GM23338 (cell line): ENCODE data around the gene ATG9A.

Experiments used
- CREB1 ChIP-seq: fragments of 250-450 bp; sonication (Bioruptor Pico); IDR thresholded peaks from 2 replicates; pipeline ENCODE4 v1.5.0; 2020; ENCODE audit warnings: low read depth, mild to moderate bottlenecking, moderate library complexity
- EZH2phosphoT487 ChIP-seq: fragments of 200-600 bp; sonication (generic); IDR thresholded peaks from one replicate; pipeline ENCODE4 v1.8.1; 2018; ENCODE audit warnings: antibody characterized with exemption; ENCODE audit not compliant: unreplicated experiment
- STAT1 ChIP-seq: IDR thresholded peaks from one replicate; pipeline ENCODE4 v1.6.1; 2016; ENCODE audit warnings: antibody characterized with exemption; ENCODE audit not compliant: unreplicated experiment
- TF ChIP-seq, protein P1 (sequence below), 2 experiments: fragments of 200-600 bp in 1 of 2; sonication (generic) in 1 of 2; conservative IDR thresholded peaks; 2 replicates each; pipeline versions ENCODE4 v1.5.1 to v1.6.1; 2016 to 2017; ENCODE audit warnings: antibody characterized with exemption in 2 of 2, low read depth in 2 of 2, mild to moderate bottlenecking in 2 of 2, moderate library complexity in 1 of 2

DNA sequence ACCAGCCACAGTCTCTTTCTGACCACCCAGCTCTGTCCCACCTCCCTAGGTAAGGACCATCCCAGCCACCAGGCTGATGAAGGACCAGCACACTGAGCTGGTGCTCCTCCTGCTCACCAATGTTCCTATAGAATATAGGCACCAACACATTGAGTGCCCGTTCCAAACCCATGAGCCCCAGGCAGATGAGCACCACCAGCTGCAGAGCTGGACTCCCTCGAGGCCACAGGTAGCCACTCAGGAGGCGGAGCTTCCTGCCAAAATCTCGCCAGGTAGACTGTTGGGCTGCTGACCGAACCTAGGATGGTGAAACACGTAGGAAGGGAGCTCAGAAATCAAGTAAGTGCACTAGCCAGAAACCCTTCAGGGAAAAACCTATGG, 12.9 kb downstream of the ATG9A start:
- TF ChIP-seq, protein P1, sequence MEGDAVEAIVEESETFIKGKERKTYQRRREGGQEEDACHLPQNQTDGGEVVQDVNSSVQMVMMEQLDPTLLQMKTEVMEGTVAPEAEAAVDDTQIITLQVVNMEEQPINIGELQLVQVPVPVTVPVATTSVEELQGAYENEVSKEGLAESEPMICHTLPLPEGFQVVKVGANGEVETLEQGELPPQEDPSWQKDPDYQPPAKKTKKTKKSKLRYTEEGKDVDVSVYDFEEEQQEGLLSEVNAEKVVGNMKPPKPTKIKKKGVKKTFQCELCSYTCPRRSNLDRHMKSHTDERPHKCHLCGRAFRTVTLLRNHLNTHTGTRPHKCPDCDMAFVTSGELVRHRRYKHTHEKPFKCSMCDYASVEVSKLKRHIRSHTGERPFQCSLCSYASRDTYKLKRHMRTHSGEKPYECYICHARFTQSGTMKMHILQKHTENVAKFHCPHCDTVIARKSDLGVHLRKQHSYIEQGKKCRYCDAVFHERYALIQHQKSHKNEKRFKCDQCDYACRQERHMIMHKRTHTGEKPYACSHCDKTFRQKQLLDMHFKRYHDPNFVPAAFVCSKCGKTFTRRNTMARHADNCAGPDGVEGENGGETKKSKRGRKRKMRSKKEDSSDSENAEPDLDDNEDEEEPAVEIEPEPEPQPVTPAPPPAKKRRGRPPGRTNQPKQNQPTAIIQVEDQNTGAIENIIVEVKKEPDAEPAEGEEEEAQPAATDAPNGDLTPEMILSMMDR (conservative IDR thresholded peaks at IDR 0.05; ENCODE audit: low read depth in 2 of 2): no peak
- no peak for TF ChIP-seq STAT1
- no peak for TF ChIP-seq EZH2phosphoT487
- TF ChIP-seq CREB1 (CRISPR knock-in tag): no peak
